ENCODE results near the gene GPR156.

The GPR156 gene

GRCh38 chr3:120274739-120275167 is 10.3 kb downstream of the GPR156 start:
- no peak overlapping the region for H3K4me2 ChIP-seq (ENCODE audit: low read length)
- no peak overlapping the region for H3K4me3 ChIP-seq (ENCODE audit: low read length)
- no peaks in the 10 kb centered on the region for H3K79me2 ChIP-seq (ENCODE audit: control insufficient read depth, low read length)
- no peaks in the 10 kb centered on the region for H4K20me1 ChIP-seq (ENCODE audit: control insufficient read depth, insufficient read depth, low read depth, low read length)
- H3K36me3 ChIP-seq (ENCODE audit: control insufficient read depth, low read length): no peaks in the 10 kb centered on the region
- H3K4me1 ChIP-seq (ENCODE audit: control insufficient read depth, low read length): no peaks in the 10 kb centered on the region
- H3F3A ChIP-seq (ENCODE audit: control insufficient read depth, insufficient read depth): no peaks in the 10 kb centered on the region
- no peak overlapping the region for H3K27ac ChIP-seq (ENCODE audit: low read depth, low read length)
- no peak for TF ChIP-seq EZH2phosphoT487 (IDR thresholded peaks at IDR 0.05; ENCODE audit: borderline replicate concordance, low read length)
- no peak for TF ChIP-seq CTCF (IDR thresholded peaks at IDR 0.05; ENCODE audit: low read depth, low read length, poor library complexity, severe bottlenecking)
- no peaks in the 10 kb centered on the region for H3K9me2 ChIP-seq (replicated peaks; ENCODE audit: control insufficient read depth, low read length)
- no peaks in the 10 kb centered on the region for H3K9me3 ChIP-seq (ENCODE audit: control insufficient read depth, insufficient read depth, low read length)
- H3K27me3 ChIP-seq (ENCODE audit: control insufficient read depth, low read length): no peaks in the 10 kb centered on the region; the same call in none of the 2 replicates

GRCh38 chr3:120272286-120272685 is 12.7 kb downstream of the GPR156 start:
- Histone ChIP-seq H3K9me2 (replicated peaks; ENCODE audit: control insufficient read depth, low read length) (no peaks in the 10 kb centered on the region), H3K79me2 (ENCODE audit: control insufficient read depth, low read length) (no peaks in the 10 kb centered on the region), H3K4me2 (ENCODE audit: low read length) (no peak overlapping the region), H4K20me1 (ENCODE audit: control insufficient read depth, insufficient read depth, low read depth, low read length) (no peaks in the 10 kb centered on the region), H3K27me3 (ENCODE audit: control insufficient read depth, low read length) (no peaks in the 10 kb centered on the region; the same call in none of the 2 replicates), H3K9me3 (ENCODE audit: control insufficient read depth, insufficient read depth, low read length) (no peaks in the 10 kb centered on the region), H3K4me3 (ENCODE audit: low read length) (no peak overlapping the region), H3K36me3 (ENCODE audit: control insufficient read depth, low read length) (no peaks in the 10 kb centered on the region), H3K27ac (ENCODE audit: low read depth, low read length) (no peak overlapping the region), H3K4me1 (ENCODE audit: control insufficient read depth, low read length) (no peaks in the 10 kb centered on the region), H3F3A (ENCODE audit: control insufficient read depth, insufficient read depth) (no peaks in the 10 kb centered on the region)
- TF ChIP-seq CTCF (IDR thresholded peaks at IDR 0.05; ENCODE audit: low read depth, low read length, poor library complexity, severe bottlenecking) (no peak), EZH2phosphoT487 (IDR thresholded peaks at IDR 0.05; ENCODE audit: borderline replicate concordance, low read length) (no peak)

GRCh38 chr3:120265989-120266388 is 19.0 kb downstream of the GPR156 start:
- H3K79me2 ChIP-seq (ENCODE audit: control insufficient read depth, low read length): no peaks in the 10 kb centered on the region
- H3K27me3 ChIP-seq (ENCODE audit: control insufficient read depth, low read length): no peaks in the 10 kb centered on the region; the same call in 1 of the 2 replicates
- H3K36me3 ChIP-seq (ENCODE audit: control insufficient read depth, low read length): no peaks in the 10 kb centered on the region
- H3K4me1 ChIP-seq (ENCODE audit: control insufficient read depth, low read length): no peaks in the 10 kb centered on the region
- H3K4me3 ChIP-seq (ENCODE audit: low read length): no peak overlapping the region
- H3K9me2 ChIP-seq (replicated peaks; ENCODE audit: control insufficient read depth, low read length): no peaks in the 10 kb centered on the region
- no peak overlapping the region for H3K4me2 ChIP-seq (ENCODE audit: low read length)
- H3K9me3 ChIP-seq (ENCODE audit: control insufficient read depth, insufficient read depth, low read length): no peaks in the 10 kb centered on the region
- H4K20me1 ChIP-seq (ENCODE audit: control insufficient read depth, insufficient read depth, low read depth, low read length): no peaks in the 10 kb centered on the region
- no peak overlapping the region for H3K27ac ChIP-seq (ENCODE audit: low read depth, low read length)
- TF ChIP-seq EZH2phosphoT487 (IDR thresholded peaks at IDR 0.05; ENCODE audit: borderline replicate concordance, low read length) (no peak), CTCF (IDR thresholded peaks at IDR 0.05; ENCODE audit: low read depth, low read length, poor library complexity, severe bottlenecking) (no peak)
- H3F3A ChIP-seq (ENCODE audit: control insufficient read depth, insufficient read depth): no peaks in the 10 kb centered on the region
